Heart left ventricle (tissue), 16 donors: ENCODE measurements around the gene TMEM176B. TPM values are rescaled to one million over a fixed set of nuclear protein-coding genes. Genes with fewer than 3 reads are reported as not detected.

Experiments
- ATAC-seq, 4 donors: fragments of 200-7000 bp; cut with Tn5 transposase; one replicate each; pipeline ENCODE4 v1.9.1; 2020 to 2022; ENCODE audit warnings: moderate library complexity in 4 of 4, mild to moderate bottlenecking in 3 of 4, moderate number of reproducible peaks in 1 of 4
- DNase-seq, 5 donors: peaks; one replicate each; pipeline ENCODE4 v3.0.0-alpha.2; 2020
- H3K27ac ChIP-seq, 12 donors: fragments of 200-600 bp; sonication (generic) in 4 of 12; one replicate each; pipeline versions ENCODE4 v1.5.0 to v1.8.0; 2016 to 2022; ENCODE audit warnings: mild to moderate bottlenecking in 2 of 12
- H3K27me3 ChIP-seq, 9 donors: fragments of 200-600 bp; sonication (generic) in 2 of 9; one replicate each; pipeline versions ENCODE4 v1.5.1 to v1.8.0; 2016 to 2022; ENCODE audit warnings: mild to moderate bottlenecking in 3 of 9
- H3K36me3 ChIP-seq, 9 donors: fragments of 200-600 bp; sonication (generic) in 2 of 9; one replicate each; pipeline versions ENCODE4 v1.5.0 to v1.8.0; 2018 to 2022; ENCODE audit warnings: mild to moderate bottlenecking in 2 of 9
- H3K4me1 ChIP-seq, 12 donors: fragments of 200-600 bp; sonication (generic) in 4 of 12; one replicate each; pipeline versions ENCODE4 v1.5.0 to v1.8.0; 2016 to 2022; ENCODE audit warnings: mild to moderate bottlenecking in 3 of 12
- H3K4me3 ChIP-seq, 12 donors: fragments of 200-600 bp; sonication (generic) in 4 of 12; one replicate each; pipeline versions ENCODE4 v1.5.0 to v1.8.0; 2017 to 2022; ENCODE audit warnings: mild to moderate bottlenecking in 9 of 12, moderate library complexity in 4 of 12
- H3K9me3 ChIP-seq, 12 donors: fragments of 200-600 bp; sonication (generic) in 4 of 12; one replicate each; pipeline versions ENCODE4 v1.5.0 to v1.8.0; 2016 to 2022; ENCODE audit warnings: mild to moderate bottlenecking in 1 of 12
- CTCF ChIP-seq, 12 donors: fragments of 200-600 bp; sonication (generic) in 4 of 12; IDR thresholded peaks; one replicate each; pipeline versions ENCODE4 v1.5.0 to v1.8.0; 2018 to 2022; ENCODE audit warnings: antibody characterized with exemption in 12 of 12, mild to moderate bottlenecking in 5 of 12
- POLR2A ChIP-seq, 2 donors: fragments of 450-650 bp; IDR thresholded peaks; one replicate each; pipeline ENCODE4 v1.6.1; 2017; ENCODE audit warnings: antibody characterized with exemption in 2 of 2, mild to moderate bottlenecking in 2 of 2, moderate library complexity in 2 of 2
- WGBS, 4 donors: extraction: QIAGEN DNeasy Blood & Tissue Kit in 2 of 4; methylation state at CpG; one replicate each; pipeline versions ENCODE4 v1.1.5 to v1.1.7; 2013 to 2018; 5-methylcytosine and 5-hydroxymethylcytosine counted together
- intact Hi-C, 10 donors: fragments of 100-400 bp; cut with DNase I; formaldehyde crosslinking; loops; one replicate each; pipeline versions ENCODE4 v1.11.1 to v1.14.2; 2022
- polyA plus RNA-seq, 2 donors: library from polyadenylated mRNA; stranded (reverse); fragments of 200-250 nt; gene quantifications; one replicate each; pipeline ENCODE4 v1.2.3, GENCODE V29; 2013
- total RNA-seq, 9 donors: library from RNA; depleted of rRNA in 2 of 9; stranded (reverse); fragments of >200 nt in 2 of 9; fragmentation: NEBNext Ultra II Directional in 3 of 9; extraction: Animal tissue kit (Norgen Biotek cat#: 25700) in 3 of 9; gene quantifications; one replicate each; pipeline versions ENCODE4 v1.1.0 to v1.2.4, GENCODE V29; 2016 to 2023
- donor health status: ischemic (EF 13 %, LVEDD 7.1; RV severe dilation, severe dysfunction).
- donor health status: healthy with polysubstance abuse.
- donor health status: DM: no; HTN: yes; CAD: no.
- donor health status: DM: no; HTN: no; CAD: no.
- donor health status: ischemic (EF 25% LVEDD 6.9; RV normal size, moderate dysfunction).
- donor health status: ischemic (EF 25% LVEDD 5.7; RV mildly dilated, moderate dysfunction).
- donor health status: healthy.
- donor health status: DM: yes; HTN: yes; CAD: no.
- donor health status: ischemic (EF 35%, LVEDD 5.7; RV mildly dilated, moderate dysfunction).
- donor health status: nonischemic (EF 11% LVEDD 7.7; RV severe dilation, severe dysfunction).
- donor health status: DM: yes; HTN: yes; CAD: no.
- donor health status: PGD.
- donor health status: ischemic (EF 29% LVEDD 5.4; RV normal size, mild dysfunction).
- donor health status: nonischemic (EF 23%, LVEDD 6.1; RV moderate dilation, normal function).

TMEM176B gene
- total and polyA plus RNA-seq, 11 donors: 18.9 to 137 (median 84.3) TPM

GRCh38 chr7:150806454-150806853, 6.3 kb upstream of the TMEM176B start:
- WGBS, 4 donors: 93 to 99% (median 95%) methylated on average over 3 of the region's 3 CpGs
- H3K27me3 ChIP-seq: peaks cover 0 to 11% (median 0%) of the 10 kb centered on the region in 9 donors
- H3K4me3 ChIP-seq: no peak overlapping the region
- H3K27ac ChIP-seq: no peak overlapping the region
- H3K4me1 ChIP-seq: peaks cover 0 to 24% (median 0%) of the 10 kb centered on the region in 12 donors
- intact Hi-C loops: no loop called here
- TF ChIP-seq POLR2A (IDR thresholded peaks at IDR 0.05): no peak
- TF ChIP-seq CTCF (IDR thresholded peaks at IDR 0.05): no peak
- peaks cover 0 to 18% (median 8%) of the 10 kb centered on the region in 12 donors for H3K9me3 ChIP-seq
- peaks cover 0 to 17% (median 0%) of the 10 kb centered on the region in 9 donors for H3K36me3 ChIP-seq
- DNase-seq (no peak), ATAC-seq (no peak)

- no peak for DNase-seq
- TF ChIP-seq POLR2A (IDR thresholded peaks at IDR 0.05) (no peak), CTCF (IDR thresholded peaks at IDR 0.05) (no peak)
- Histone ChIP-seq H3K9me3 (peaks cover 0 to 18% (median 8%) of the 10 kb centered on the region in 12 donors), H3K27ac (no peak overlapping the region), H3K27me3 (peaks cover 0 to 17% (median 0%) of the 10 kb centered on the region in 9 donors), H3K4me3 (no peak overlapping the region), H3K36me3 (peaks cover 0 to 17% (median 0%) of the 10 kb centered on the region in 9 donors), H3K4me1 (peaks cover 0 to 30% (median under 1%) of the 10 kb centered on the region in 12 donors)
- intact Hi-C loops: no loop called here
- ATAC-seq: no peak
Observed at GRCh38 chr7:150805864-150806263, 5.7 kb upstream of the TMEM176B start.

GRCh38 chr7:150804802-150805201, 4.6 kb upstream of the TMEM176B start:
- Histone ChIP-seq H3K27me3 (peaks cover 0 to 28% (median 7%) of the 10 kb centered on the region in 9 donors), H3K4me3 (no peak overlapping the region), H3K36me3 (peaks cover 0 to 17% (median 0%) of the 10 kb centered on the region in 9 donors), H3K9me3 (peaks cover 0 to 18% (median 8%) of the 10 kb centered on the region in 12 donors), H3K4me1 (peaks cover 0 to 41% (median 7%) of the 10 kb centered on the region in 12 donors), H3K27ac (no peak overlapping the region)
- intact Hi-C loops: no loop called here
- no peak for ATAC-seq
- DNase-seq: no peak
- TF ChIP-seq CTCF (IDR thresholded peaks at IDR 0.05): no peak
- TF ChIP-seq POLR2A (IDR thresholded peaks at IDR 0.05): no peak
- WGBS, 4 donors: 55 to 87% (median 79%) methylated on average over 5 of the region's 5 CpGs

GRCh38 chr7:150803161-150803860, 3.1 kb upstream of the TMEM176B start:
- intact Hi-C loops: no loop called here
- WGBS, 4 donors: 56 to 66% (median 59%) methylated on average over 10 of the region's 10 CpGs
- no peak for TF ChIP-seq CTCF (IDR thresholded peaks at IDR 0.05)
- TF ChIP-seq POLR2A (IDR thresholded peaks at IDR 0.05): no peak
- peak; percentile 1 to 47 (median 20) for ATAC-seq
- peaks cover 0 to 17% (median 0%) of the 10 kb centered on the region in 9 donors for H3K36me3 ChIP-seq
- peak in 1 of 5 donors; percentile 34 for DNase-seq
- peak overlapping the region in 1 of 12 donors; percentile 2 for H3K4me3 ChIP-seq
- H3K27ac ChIP-seq: peak overlapping the region in 3 of 12 donors; percentile 3 to 33 (median 15)
- H3K27me3 ChIP-seq: peaks cover 0 to 31% (median 8%) of the 10 kb centered on the region in 9 donors
- peaks cover 0 to 45% (median 10%) of the 10 kb centered on the region in 12 donors for H3K4me1 ChIP-seq
- H3K9me3 ChIP-seq: peaks cover 0 to 18% (median 8%) of the 10 kb centered on the region in 12 donors
